Measurements from ENCODE around the gene ADARB2. TPM values are rescaled to one million over a fixed set of nuclear protein-coding genes. Genes with fewer than 3 reads are reported as not detected.

Gene ADARB2
- total and polyA plus RNA-seq, 8 donors, result 0.34 to 24.7 (median 3.2) TPM

- no peaks in the 10 kb centered on the region for H3K9me3 ChIP-seq
- H3K4me1 ChIP-seq, result no peaks in the 10 kb centered on the region
- H3K27ac ChIP-seq, result no peak overlapping the region
- ATAC-seq (no peak), DNase-seq (no peak), FAIRE-seq (no peak)
- intact Hi-C loops (cut with DNase I), result no loop called here
- TF ChIP-seq CTCF (IDR thresholded peaks at IDR 0.05), result no peak
- no peaks in the 10 kb centered on the region for H3K36me3 ChIP-seq
- WGBS, 2 donors, result 72 to 86% methylated on average over 28 of the region's 28 CpGs
- H3K4me3 ChIP-seq, result no peak overlapping the region
- H3K27me3 ChIP-seq, result no peaks in the 10 kb centered on the region
These were observed 523.2 kb downstream of the ADARB2 start for GRCh38 chr10:1214071-1214675.

GRCh38 chr10:1213252-1214070 lies 523.9 kb downstream of the ADARB2 start:
- FAIRE-seq (no peak), ATAC-seq (no peak), DNase-seq (no peak)
- TF ChIP-seq CTCF (IDR thresholded peaks at IDR 0.05), result no peak
- WGBS, 2 donors, result 60 to 71% methylated on average over 21 of the region's 21 CpGs
- intact Hi-C loops (cut with DNase I), result no loop called here
- H3K27me3 ChIP-seq, result no peaks in the 10 kb centered on the region
- H3K4me3 ChIP-seq, result no peak overlapping the region
- H3K9me3 ChIP-seq, result no peaks in the 10 kb centered on the region
- H3K36me3 ChIP-seq, result no peaks in the 10 kb centered on the region
- no peak overlapping the region for H3K27ac ChIP-seq
- H3K4me1 ChIP-seq, result no peaks in the 10 kb centered on the region

- WGBS, 2 donors, result 51 to 64% methylated on average over 9 of the region's 9 CpGs
- no peak for ATAC-seq
These were observed 524.7 kb downstream of the ADARB2 start for GRCh38 chr10:1212571-1213141.

GRCh38 chr10:1211844-1212570 lies 525.3 kb downstream of the ADARB2 start:
- Histone ChIP-seq H3K9me3 (no peaks in the 10 kb centered on the region), H3K36me3 (no peaks in the 10 kb centered on the region), H3K4me1 (no peaks in the 10 kb centered on the region), H3K27me3 (no peaks in the 10 kb centered on the region), H3K27ac (no peak overlapping the region), H3K4me3 (no peak overlapping the region)
- DNase-seq, result no peak
- FAIRE-seq, result no peak
- intact Hi-C loops (cut with DNase I), result no loop called here
- WGBS, 2 donors, result 60 to 76% methylated on average over 16 of the region's 16 CpGs
- TF ChIP-seq CTCF (IDR thresholded peaks at IDR 0.05), result no peak
- no peak for ATAC-seq

More at GRCh38 chr10:1212571-1213141, 524.7 kb downstream of the ADARB2 start:
- FAIRE-seq (no peak), DNase-seq (peak in 1 of 6 donors; percentile 14)
- Histone ChIP-seq H3K27ac (no peak overlapping the region), H3K9me3 (no peaks in the 10 kb centered on the region), H3K36me3 (no peaks in the 10 kb centered on the region), H3K4me3 (no peak overlapping the region), H3K27me3 (no peaks in the 10 kb centered on the region), H3K4me1 (no peaks in the 10 kb centered on the region)
- TF ChIP-seq CTCF (IDR thresholded peaks at IDR 0.05), result no peak
- intact Hi-C loops (cut with DNase I), result no loop called here
